GM18519 (cell line): ENCODE data around the gene C2CD4A.

Source experiments
- ATAC-seq: cut with Tn5 transposase; IDR thresholded peaks from one replicate; pipeline ENCODE4 v1.9.1; 2021; ENCODE audit warnings: mild to moderate bottlenecking, moderate library complexity; ENCODE audit not compliant: unreplicated experiment, low FRiP score

Gene C2CD4A

DNA sequence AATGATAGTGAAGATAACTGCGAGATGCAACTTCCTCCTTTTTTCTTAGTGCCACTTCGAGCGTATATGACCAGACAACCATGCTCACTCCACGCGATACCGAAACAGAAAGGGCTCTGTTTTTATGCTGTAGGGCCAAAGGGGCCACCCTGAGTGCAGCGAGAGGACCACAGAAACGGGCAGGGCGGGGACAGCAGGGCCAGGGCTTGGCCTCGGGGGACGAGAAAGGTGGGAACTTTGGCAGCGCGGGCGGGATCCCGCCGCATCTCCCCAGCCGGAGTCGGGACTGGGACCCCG, 7.0 kb upstream of the C2CD4A start:
- ATAC-seq: peak; percentile 58

DNA sequence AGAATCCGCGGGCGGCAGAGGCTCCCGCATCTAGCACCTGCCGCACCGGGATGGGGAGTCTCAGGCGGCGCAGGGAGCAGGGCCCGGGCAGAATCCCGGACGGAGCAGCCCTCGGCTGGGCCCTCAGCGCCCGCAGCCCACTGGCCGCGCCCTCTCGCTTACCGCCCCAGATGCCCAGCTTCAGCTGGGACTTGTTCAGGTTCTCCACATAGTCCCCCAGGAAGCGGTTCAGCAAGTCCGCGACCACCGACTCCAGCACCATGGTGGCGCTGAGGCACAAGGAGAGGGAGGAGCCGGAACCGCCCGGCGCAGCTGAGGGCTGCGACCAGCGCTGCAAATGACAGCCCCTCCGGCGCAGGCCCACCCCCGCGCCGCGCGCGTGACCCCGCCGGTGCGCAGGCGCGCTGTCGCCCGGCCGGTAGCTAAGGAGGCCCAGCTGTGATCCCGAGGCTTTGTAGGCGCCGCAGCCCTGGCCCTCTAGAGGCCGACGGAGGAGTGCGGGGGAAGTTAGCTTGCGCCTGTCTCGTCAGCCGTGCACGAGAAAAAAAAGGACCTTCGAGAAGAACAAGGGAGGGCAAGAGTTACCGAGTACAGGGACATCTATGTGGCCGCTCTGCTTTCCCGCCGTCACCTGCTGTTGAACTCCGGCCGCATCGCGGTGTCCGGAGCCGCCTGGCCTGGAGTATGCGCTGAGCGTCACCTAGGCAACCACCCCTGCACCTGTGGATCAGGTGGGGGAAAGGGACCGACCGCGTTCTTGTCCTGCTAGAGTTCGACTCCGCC, 6.5 kb upstream of the C2CD4A start, which contains the start of gene VPS13C:
Gene VPS13C, minus strand, starts transcription at position 335 of the 783 bp plus-strand sequence. Its CDS starts 73 bp downstream, at position 262.
- ATAC-seq: peak; percentile 76

DNA sequence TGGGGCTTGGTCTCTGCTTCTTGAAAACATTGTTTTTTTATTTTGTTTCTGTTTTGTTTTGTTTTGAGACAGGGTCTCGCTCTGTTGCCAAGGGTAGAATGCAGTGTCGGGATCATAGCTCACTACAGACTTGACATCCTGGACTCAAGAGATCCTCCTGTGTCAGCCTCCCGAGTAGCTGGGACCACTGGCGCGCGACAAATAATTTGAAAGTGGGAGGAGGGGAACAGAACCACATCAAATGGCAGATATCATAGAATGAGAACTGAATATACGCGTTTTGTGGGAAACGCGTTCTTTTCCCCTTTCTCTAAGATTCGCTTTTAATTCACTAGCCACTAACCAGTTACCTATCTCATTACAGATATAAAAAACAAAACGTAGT, 5.9 kb upstream of the C2CD4A start:
- no peak for ATAC-seq

DNA sequence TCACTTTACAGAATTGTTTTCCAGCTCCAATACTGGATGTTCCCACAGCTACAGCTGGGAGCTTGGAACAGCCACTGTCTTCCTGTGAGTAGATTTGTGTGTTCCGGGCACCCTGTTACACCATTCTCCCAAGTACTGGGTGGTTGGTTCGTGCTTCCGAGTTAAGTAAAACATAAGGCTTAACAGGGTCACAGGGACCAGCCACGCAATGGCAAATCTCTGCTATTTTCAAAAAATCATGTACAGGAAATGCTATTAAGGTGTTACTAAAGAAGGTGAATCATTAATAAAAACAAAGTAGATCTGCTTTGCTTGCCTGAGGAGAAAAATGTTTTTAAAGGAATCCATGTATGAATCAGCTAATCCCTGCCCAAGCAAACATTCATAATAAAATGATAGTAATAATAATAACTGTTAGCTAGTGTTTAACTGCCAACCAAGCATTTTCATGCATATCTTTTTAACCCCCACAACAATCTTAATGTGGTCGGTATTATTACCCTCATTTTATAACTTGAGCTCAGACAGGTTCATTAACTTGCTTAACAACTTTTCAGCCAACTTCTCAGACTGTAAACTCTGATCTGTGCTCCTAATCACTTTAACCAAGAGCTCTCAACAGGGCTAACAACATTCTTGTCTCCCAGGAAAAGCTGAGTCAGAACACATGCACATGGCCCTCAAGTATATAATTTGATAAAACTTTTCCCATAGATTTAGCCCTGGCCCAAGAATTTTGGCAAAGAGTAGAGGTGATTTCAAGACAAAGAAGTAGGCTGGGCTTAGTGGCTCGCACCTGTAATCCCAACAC, 2.7 kb upstream of the C2CD4A start:
- no peak for ATAC-seq

DNA sequence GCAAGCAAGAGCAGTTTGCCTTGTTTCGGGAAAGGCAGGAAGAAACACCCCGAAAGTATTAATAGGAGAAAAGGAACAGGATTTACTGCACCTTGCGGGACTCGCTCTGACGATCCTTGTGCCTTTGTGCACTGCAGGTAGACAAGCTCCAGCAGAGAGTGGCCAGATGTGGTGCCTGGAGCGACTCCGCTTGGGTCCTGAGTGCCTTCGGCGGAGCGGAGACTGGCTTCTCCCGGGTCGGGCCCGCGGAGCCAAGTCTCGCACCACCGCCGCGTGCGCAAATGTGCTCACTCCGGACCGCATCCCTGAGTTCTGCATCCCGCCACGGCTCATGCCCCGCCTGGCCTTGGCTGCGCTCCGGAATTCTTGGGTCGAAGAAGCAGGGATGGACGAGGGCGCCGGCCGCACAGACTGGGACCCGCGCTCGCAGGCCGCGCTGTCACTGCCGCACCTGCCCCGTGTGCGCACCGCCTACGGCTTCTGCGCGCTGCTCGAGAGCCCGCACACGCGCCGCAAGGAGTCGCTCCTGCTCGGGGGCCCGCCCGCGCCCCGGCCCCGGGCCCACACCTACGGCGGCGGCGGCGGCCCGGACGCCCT, 769 bp downstream of the C2CD4A start:
- no peak for ATAC-seq

DNA sequence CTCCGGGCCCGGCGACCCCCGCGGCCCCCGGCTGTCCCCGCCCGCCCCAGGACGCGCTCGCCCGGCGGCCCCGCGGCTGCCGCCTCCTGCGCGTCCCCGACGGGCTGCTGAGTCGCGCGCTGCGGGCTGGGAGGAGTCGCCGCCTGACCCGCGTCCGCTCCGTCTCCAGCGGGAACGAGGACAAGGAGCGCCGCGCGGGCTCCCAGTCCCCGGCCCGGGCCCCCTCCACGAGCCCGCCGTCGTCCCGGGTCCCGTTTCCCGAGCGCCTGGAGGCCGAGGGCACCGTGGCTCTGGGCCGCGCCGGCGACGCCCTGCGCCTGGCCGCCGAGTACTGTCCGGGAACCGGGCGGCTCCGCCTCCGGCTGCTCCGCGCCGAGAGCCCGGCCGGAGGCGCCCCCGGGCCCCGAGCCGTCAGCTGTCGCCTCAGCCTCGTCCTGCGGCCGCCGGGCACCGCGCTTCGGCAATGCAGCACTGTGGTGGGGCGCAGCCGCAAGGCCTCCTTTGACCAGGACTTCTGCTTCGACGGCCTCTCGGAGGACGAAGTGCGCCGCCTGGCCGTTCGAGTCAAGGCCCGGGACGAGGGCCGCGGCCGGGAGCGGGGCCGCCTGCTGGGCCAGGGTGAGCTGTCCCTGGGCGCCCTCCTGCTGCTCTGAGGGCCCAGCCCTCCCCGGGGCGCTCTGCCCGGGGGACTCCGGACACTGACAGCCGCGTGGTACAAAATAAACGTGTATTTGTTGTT, 1.5 kb downstream of the C2CD4A start:
- ATAC-seq: no peak

DNA sequence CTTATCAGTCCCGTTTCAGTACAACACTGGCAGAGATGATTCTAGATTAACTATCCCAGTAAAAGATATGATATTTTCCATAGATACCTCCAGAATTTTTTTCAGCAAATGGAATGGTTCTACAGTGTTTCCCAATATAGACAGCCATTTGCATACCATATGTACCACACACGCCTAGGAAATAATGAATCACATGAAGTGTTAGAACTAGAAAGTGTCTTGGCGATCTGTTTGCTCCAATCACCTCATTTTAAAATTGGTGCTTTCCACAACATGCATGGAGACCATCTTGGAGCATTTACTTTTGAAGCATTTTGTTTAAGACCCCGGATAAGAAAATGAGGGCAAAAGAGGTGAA, 2.0 kb downstream of the C2CD4A start:
- ATAC-seq: no peak

DNA sequence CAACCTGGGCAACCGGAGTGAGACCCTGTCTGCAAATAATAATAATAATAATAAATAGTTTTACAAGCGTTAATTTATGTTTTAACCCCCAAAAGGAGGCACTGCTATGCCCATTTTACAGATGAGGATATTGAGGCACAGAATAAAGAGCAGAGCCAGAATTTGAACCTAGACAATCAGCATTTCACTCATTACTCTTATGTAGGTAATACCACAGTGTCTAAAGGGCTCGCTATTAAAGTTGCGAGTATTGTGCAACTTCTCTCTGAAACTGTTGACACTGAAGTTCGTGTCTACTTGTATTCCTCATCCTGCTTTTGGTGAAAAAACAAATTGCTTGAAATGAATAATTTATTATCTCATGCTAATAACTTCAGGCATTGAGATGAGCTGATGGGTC, 2.8 kb downstream of the C2CD4A start:
- ATAC-seq: no peak

DNA sequence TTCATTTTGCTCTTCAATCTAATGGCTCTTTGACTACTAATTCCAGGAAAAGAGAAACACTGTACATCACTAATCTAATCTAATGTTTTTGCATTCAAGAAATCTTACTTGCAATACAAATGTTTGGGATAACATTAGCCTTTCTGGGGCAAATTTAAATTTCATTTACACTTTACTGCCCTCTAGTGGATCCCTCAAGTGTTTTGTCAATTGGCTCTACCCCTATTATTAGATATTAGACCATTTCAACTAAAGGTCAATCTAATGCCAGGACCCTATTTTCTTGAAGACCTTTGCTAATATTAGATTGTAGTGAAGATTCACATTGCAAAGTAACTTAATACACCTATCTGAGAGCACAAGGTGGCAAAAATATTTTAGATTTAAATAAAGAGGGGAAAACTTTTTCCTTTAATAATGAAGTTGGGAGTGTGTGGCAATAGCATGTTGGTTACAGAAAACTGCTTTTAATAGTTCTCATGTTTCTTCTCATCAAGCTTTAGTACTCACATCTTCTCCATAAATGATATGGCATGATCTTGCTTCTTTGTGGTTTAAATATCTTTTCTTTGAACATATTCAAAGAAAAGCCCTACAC, 5.0 kb downstream of the C2CD4A start:
- no peak for ATAC-seq

DNA sequence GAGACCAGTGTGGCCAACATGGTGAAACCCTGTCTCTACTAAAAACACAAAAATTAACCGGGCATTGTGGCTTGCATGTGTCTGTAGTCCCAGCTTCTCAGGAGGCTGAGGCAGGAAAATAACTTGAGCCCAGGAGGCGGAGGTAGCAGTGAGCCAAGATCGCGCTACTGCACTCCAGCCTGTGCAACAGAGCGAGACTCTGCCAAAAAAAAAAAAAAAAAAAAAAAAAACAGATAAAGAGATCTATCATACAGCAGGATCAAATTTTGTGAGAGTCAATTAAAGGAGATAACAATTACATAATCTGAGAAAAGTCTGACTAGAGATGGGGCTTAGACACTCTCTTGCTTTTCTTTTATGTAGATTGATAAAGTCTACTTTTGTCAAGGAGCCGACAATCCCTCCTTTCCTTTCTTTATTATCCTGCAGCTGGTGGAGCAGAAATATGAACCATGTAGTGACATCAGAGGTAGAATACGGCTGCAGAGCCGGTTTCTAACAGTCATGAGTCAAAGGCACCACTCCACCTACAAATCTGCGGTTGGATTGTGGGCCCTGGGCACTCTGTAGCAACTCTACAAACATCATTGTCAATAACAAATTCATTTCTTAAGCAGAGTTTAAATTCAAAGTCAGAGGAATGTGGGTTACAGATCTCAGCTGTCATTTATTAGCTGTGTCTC, 9.0 kb downstream of the C2CD4A start:
- no peak for ATAC-seq

DNA sequence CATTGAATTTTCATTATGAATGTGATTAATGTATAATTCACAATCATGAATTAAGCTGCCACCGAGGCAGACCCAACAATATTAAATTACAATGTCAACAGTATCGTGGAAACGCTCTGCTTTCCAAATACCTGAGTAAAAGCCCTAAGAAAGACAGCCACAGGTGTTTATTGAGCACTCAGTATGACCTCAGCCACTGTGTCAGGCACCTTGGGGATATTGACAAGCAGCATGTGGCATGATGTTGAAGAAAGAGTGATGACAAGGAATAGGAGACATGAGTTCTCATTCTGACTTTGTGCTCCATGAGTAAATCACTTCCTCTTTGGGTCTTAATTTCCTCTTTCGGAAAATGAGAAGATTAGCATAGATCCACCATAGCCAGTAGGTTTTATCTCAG, 12.8 kb downstream of the C2CD4A start:
- ATAC-seq: no peak

DNA sequence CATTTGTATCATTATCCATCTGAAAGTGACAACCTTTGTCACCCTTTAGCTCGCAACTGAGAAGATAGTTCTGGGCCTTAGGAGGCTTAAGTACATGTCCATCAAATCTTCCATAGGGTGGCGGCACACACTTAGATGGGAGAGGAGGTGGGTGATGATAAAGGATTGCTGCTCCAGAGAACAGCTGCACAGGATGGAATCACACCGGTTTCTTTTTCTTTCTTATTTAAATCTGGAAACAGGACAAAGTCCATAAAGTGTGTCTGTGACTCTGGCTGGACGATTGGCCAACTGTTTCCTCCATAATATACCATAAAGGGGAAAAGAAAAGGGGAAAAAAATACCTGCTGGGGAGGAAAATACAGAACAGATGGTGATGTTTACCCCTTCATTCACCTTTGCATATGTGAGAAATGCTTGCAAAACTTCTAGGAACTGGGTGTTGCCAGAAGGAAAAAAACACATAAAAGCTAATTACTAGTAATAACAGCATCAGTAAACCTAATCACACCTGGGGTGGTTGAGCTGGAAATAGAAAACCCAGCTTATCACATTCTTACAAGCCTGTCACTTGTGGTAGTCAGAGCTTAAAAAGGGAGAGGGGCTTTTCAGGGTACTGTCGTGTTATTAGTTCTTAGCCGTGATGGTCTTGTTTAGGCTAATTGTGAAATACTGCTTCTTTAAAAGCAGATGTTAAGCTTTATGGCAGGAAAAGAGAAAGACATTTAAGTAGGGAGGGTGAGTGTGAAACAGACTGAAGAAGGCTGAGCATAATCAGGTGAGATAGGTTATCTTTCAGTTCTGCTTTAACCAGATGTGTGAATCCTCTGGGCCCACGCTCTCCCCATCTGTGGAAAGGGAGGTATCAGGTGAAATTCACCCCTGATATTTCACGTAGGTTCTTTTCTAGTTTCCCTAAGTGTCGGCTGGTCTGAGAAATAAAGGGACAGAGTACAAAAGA, 16.7 kb downstream of the C2CD4A start:
- no peak for ATAC-seq

DNA sequence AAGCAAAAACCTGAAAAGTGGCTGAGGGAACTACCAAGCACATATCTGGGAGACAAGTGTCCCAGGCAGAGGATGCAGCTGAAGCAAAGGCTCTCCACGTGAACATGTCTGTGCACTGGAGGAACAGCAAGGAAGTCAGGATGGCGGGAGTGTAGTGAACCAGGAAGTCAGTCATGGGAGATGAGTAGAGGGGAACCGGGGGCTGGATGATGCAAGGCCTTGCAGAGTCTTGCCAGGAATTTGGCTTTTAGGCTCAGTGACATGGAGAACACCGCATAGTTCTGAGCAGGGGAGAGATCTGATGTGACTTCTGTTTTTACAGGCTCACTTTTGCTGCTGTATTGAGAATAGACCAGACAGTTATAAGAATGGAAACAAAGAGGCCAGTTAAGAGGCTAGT, 19.0 kb downstream of the C2CD4A start:
- ATAC-seq: no peak

DNA sequence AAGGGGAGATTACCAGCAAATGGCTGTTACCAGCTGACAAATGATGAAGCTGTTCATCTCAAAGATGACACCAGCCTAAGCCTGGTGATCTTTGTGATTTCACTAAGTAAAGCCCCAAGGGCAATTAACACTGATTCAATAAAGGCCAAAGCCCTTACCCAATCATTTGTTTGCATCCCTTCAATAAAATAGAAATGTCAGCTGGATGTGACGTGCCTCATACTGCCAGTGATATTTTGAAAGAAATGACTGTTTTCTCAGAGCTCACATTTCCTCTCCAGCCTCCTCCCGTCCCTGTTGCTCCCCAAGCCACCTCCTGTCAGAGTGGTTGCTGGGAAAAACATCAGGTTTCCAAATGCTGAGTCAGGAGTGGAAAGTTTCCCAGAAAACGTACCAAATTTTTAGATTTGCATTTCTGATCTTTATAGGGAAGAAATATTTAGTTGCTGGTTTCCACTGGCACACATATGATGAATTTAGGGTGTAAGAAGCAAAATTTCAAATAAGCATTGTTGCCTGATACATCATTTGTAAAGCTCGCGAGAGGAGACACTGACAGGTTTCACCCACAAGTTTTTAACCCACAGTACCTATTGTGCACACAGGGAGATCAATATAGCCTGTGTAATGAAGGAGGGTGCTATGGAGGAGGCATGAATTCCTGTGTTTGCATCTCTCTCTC, 21.0 kb downstream of the C2CD4A start:
- ATAC-seq: no peak

DNA sequence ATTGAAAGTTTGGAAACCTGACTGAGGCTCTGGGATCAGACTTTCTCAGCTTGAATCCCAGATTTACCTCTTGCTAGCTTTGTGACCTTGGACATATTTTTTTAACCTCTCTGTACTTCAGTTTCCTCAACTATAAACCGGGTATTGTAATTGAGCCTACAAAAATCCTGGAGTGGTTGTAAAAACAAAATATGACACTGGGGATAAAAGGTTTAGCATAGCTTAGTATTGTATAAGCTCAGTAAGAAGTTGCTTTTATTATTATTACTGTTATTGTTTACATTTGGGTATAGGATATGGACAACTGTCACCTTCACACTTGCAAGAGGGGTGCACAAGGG, 21.5 kb downstream of the C2CD4A start:
- ATAC-seq: no peak

DNA sequence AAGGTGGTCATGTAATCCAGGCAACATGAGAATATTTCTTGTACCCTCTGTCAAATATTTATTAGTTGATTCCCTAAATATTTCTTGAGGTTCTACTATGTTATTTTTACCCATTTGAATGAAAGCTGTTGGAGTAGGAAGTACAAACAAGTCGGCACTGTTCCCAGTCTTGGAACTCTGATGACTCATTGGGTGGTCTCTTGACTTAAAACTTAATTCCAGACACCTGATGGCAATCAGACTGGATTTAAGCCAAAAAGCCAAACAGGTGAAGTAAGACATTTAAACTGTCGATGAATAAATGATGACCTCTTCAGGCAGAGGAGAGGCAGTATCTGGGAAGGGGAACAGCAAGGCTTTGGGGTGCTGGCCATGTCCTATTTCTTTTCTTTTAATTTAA, 22.8 kb downstream of the C2CD4A start:
- ATAC-seq: no peak

DNA sequence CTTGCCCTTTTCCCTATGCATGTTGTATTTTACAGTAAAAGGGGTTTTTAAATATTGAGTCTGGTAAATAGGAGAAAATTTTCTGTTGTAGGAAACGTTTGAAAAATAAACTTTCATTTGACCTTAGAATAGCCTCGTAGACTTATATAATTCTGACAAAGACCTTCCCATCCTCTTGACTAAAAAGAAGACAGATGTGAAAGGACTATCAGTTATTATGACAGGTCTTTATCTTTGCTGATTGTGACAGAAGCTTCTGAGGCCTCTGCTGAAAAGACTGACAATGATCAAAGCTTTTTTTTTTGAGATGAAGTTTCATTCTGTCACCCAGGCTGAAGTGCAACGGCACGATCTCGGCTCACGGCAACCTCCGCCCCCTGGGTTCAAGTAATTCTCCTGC, 24.2 kb downstream of the C2CD4A start:
- no peak for ATAC-seq

DNA sequence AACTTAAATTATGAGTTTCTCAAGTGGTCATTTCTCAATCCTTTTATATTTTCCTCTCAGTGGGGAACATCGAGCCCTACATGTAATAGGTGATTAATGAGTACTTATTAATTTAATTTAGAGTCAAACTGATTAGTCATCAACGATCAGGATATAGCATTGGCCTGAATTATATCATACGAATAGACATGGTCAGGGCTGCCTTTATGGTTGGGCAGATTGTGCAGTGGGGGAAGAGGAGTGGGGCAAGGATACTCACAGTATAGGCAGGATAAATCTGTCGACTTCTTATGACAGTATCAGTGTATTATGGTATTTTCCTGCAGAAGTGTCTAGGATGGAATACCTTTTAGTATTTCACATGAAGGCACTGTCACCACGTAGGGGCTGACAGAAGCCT, 27.0 kb downstream of the C2CD4A start:
- no peak for ATAC-seq

DNA sequence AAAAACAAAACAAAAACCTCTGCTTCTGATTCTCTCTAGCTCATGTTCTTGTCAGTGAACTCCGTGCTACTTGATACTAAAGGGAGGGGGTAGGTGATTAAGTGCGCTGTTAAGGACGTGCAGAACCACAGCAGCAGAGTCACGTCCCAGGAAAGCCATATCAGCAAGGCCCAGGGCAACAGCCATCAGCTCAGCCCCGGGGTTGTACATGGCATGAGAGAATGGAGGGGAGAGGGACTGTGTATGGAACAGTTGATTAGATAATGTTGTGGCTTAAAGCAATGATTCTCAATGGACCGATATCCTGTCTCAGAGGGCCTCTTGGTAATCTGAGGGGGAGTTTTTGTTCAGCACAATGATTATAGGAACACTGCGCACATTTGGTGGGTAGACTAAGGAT, 27.6 kb downstream of the C2CD4A start:
- no peak for ATAC-seq
